HG03571 (cell line): ENCODE data around the gene MAP3K2.

Source experiments
- ATAC-seq: cut with Tn5 transposase; IDR thresholded peaks from one replicate; pipeline ENCODE4 v1.9.1; 2021; ENCODE audit not compliant: unreplicated experiment

Gene MAP3K2

DNA sequence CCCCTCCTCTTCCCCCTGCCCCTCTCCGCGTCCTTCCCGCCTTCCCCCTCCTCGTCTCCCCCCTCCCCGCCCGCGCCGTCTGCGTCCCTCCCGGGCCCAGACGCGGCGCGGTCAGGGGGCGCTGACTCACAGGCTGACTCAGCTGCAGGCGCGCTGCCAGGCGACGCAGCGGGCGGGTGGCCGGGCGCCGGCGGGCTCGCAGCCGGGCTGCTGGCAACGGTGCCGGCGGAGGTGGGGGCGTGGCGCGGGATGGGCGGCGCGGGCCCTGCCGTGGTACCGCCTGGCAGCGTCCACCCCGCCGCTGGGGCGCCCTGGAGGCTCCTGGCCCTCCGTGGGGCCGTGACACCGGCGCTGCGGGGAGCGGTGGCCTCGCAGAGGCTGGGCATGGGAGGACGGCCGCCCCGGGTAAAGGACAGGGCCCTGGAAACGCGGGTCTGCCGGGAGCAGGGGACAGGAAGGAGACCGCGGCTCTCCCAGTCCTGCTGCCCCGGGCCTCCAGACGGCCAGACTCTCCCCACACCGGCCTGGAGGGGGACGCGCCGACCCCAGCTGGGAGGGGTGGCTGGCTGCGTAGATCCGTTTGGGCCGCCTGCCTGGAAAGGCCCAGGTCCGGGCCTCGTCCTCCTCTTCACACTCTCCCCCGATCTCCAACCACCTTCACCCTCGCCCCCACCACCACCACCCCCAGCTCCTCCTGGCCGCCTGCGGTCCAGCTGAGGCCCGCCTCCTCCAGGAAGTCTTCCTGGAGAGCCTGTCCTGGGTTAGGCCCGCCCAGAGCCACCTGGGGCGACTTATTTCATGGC is 20.4 kb upstream of the MAP3K2 start:
- ATAC-seq: peak; percentile 65

DNA sequence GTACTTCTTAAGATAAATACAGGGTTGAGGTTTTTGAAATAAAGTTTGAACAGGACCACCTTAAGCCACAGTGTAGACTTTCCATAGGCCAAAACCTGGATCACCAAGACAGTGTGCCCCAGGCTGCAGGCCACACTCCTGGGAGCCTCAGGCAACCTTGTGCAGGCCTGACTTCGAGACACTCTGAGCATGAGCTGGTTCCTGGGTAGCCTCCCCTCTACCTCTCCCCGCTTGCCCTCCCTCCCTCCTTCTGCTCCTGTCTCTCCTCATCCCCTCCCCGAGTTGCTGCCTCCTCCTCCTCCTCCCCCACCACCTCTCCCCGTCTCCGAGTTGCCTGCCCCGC is 19.9 kb upstream of the MAP3K2 start:
- peak; percentile 17 for ATAC-seq

DNA sequence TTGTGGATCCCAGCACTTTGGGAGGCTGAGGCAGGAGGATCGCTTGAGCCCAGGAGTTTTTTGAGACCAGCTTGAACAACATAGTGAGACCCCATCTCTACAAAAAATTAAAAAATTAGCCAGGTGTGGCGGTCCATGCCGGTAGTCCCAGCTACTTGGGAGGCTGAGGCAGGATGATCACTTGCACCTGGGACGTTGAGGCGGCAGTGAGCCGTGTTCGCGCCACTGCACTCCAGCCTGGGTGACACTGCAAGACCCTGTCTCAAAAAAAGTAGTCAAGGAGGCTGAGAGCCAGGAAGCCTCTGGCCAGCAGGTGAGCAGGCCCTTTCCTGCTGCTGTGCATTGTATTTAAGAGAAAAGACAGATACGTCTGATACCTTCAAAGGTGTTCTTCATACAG is 19.3 kb upstream of the MAP3K2 start:
- no peak for ATAC-seq

DNA sequence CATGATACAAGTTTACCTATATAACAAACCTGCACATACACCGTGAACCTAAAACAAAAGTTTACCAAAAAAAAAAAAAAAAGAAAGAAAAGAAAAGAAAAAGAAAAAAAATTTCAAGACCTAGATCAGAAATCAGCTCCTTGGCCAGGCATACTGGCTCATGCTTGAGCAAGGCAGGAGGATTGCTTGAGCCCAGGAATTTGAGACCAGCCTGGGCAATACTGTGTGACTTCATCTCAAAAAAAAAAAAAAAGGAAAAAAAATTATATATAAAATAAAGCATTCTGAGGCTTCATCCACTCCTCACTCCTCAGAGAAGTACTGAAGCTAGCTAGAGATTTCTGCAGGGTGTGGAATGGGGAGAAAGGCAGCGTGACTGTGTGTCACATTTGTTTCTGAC is 18.7 kb upstream of the MAP3K2 start:
- ATAC-seq: no peak

DNA sequence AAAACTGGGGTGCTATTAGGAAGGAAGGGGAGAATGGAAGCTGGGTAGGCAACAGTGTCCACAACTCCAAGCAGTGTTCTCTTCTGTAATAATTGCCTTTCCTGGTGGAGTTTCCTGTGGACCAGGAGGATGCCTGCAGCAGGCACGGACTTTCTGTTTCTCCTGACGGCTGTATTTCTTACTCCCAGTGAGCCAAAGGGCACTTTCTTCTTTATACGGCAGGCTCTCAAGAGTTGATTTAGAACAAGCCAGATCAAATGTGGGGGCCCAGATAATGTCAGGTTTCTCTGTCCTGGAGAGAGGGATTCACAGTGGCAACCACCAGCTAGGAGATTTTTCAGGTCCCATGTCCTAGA is 17.5 kb upstream of the MAP3K2 start:
- no peak for ATAC-seq

DNA sequence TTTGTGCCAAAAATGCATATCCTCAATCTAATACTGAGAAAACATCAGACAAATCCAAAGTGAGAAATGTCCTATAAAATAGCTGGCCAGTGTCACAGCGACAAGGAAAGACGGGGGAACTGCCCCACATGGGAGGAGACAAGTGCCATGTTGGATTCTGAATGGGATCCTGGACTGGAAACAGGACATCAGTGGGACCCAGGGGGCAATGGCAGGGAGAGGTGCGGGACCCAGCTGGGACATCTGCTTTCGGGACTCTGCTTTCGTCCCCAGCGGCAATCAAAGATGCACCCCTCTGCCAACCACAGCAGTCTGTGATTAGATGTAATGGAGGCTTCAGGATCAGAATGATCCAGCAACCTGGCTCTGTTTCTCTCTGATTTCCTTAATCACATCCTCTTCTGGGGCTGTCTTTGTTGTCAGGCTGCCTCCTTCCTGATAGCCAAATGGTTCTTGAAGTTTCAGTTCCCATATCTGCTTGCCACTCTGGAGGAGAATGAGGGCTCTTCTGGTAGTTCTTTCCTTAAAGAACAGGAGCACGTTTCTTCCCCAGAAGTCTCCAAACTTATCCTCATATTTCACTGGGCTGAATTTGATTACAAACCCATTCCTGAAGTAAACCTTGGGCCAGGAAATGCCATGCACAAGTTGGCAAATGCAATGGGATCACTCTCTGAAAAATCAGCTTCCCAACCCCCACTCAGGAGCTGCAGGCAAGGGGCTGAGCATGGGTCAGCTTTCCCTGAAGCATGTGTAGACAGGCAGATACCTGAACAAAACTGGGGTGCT is 16.9 kb upstream of the MAP3K2 start:
- no peak for ATAC-seq

DNA sequence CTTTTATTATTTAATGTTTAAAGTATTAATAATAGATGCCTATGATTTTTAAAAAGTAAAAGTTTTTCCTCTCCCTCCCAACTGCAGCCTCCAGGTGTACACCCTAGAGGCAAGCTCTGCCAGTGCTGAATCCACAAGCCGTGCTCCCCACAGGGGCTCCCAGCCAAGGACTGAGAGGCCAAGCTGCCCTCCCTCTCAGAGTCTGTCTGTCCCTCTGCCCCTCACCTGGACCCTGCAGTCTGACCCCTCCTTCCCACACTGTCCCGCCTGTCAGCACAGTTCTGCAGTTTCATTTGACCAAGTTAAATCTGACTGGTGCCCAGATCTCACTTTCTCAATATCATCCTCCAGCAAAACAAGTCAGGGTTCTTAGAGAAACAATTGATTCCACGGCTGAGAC is 15.7 kb upstream of the MAP3K2 start:
- no peak for ATAC-seq

DNA sequence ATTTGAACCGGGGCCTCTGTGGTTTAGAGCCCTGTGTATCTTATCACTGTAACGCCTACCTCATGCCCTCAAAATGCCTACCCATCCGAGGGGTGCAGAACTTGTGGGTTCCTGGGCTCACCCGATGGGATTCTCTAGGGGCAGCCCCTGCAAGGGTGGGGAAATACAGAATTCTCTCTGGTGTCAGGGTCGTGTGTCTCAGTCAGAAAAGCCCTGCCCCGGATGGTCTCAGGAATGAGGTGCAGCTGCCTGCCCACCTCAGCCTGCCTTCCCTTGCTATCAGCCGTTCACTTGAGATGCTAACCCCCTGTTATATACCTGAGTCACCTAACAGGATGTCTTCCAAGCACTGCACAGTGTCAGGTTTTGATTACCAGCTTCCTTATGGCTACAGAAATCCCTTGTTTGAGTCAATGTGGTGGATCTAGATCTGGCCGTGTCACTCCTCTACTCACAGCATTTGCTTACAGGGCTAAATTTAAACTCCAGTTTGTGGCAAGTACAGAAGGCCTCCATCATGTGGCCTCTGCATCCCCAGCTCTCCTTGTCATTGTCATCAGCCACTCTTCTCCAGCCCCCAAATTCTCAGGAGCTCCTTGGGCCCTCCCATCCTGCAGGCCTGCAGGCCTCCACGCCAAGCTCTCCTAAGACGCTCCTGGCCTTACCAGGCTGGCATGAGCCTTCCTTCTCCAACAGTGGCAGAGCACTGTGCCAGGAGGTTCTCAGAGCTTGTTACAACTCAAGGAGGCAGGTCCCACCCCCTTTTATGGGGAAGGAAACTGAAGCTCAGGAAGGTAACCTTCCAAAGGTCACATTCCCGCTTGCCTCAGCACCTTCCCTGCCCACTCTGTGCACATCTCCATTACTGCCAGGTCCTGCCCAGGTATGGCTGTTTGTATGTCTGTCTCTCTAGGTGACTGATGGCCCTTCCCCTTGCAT is 14.3 kb upstream of the MAP3K2 start:
- no peak for ATAC-seq

DNA sequence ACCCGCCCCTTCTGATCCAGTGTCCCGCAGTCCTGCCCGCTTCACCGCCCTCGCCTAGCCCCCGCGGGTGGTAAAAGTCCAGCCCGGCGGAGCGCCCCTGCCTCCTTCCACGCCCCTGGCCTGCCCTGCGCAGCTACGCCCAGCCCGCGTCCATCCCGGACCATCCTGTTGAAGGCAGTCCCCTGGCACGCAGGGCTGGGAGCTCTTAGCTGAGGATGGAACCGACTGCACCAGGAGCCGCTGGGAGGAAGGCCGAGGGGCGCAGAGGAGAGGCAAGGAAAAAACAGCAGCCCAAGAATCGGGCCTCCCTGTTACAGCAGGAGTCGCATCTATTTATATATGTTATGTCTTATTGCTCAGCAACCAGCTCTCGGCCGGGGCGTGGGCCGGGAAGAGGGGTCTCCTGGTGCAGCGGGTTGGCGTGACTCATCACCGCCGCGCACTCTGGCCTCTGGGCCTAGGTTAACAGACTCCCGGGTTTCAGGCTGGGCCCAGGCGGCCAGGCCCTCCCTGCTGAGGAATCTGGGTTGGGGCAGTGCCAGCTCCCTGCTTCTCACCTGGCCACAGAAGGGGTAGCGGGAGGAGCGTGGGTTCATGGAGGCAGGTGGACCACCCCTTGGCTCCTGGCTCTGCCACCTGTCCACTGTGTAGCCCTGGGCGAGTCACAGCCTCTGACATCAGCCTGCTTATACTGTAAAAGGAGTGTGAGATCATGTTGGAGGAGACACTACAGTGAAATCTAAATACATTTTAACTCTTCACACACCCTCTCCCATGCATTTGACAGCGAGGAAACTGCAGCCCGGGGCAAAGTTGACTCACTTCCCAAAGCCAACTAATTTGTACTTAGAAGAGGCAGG is 13.4 kb upstream of the MAP3K2 start:
- ATAC-seq: no peak

DNA sequence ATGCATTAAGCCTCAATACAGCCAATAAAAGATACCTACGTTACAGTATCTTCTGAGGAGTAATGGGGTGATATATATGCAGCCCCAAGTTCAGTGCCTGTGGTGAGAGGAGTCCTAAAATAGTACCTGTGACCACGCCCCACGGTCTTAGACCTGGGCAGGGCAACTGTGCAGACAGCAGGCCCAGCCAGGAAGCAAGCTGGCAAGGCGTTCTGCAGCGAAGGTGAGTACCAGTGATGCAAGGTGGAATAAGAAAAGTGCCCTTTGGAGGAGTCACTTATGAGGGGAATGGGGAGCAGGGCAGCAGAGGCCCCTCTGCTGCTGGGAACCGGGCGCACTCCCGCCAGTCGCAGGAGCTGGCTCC is 12.7 kb upstream of the MAP3K2 start:
- no peak for ATAC-seq

DNA sequence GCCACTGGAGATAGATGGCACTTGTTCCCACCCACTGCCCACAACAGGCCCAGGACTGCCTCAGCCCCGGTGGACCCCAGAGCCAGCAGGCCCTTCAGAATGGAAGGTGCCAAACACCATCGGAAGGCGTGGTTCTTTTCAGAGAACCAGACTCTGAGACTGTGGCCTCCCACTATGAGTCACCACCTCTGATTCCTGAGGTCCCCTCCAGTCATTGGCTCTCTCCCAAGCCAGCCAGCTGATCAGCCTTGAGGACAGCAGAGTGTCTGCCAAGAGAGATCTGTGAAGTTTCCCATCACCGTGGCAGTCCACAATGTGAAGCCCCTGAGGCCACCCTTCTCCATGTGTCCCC is 10.4 kb upstream of the MAP3K2 start:
- peak; percentile 82 for ATAC-seq

DNA sequence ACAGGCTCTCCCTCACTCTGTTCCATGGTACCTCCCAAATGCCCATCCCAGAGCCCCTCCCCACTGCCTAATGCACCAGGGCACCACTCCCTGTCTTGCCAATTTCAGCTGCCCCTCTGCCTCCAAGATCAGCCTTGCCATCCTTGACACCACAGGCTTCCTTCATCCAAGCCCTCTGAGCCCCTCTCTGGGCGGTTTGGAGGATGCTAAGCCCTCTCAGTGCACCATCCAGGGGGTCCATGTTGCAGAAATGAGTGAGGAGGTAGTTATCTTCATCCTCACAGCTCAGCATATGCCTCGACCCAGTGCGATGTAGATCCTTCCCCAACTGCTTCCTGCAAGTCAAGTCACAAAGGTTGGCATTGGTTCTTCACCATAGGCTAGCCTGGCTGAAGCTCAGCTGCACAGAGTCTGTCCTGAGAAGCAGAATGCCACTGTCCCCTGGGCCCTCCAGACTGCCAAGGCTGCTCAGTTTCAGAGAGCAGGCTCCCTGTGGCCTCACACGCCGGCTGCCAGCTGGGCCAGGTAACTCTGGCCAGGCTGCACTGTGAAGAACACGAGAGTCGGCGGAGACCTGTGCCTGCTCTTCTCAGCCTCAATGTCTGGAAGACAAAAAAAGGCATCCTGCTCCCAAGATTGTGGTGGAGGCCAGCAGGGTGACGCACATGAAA is 9.9 kb upstream of the MAP3K2 start:
- no peak for ATAC-seq

DNA sequence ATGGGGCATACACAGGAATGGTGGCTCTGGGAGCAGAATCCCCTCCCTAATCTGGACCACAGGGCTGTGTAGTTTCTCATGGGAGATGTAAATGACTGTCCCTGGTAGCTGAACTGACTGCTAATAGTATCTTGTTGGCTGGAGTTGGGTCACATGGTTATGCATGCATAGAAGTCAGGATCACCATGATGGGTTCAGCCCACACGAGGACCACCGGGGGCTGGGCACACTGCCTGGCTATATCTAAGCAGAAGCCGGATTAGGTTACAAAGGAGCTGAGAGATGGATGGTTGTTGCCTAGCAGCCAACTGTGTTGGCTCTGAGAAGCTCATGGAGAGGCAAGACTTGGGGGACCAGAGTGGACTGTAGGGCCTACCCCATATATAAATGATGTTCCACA is 6.7 kb upstream of the MAP3K2 start:
- no peak for ATAC-seq

DNA sequence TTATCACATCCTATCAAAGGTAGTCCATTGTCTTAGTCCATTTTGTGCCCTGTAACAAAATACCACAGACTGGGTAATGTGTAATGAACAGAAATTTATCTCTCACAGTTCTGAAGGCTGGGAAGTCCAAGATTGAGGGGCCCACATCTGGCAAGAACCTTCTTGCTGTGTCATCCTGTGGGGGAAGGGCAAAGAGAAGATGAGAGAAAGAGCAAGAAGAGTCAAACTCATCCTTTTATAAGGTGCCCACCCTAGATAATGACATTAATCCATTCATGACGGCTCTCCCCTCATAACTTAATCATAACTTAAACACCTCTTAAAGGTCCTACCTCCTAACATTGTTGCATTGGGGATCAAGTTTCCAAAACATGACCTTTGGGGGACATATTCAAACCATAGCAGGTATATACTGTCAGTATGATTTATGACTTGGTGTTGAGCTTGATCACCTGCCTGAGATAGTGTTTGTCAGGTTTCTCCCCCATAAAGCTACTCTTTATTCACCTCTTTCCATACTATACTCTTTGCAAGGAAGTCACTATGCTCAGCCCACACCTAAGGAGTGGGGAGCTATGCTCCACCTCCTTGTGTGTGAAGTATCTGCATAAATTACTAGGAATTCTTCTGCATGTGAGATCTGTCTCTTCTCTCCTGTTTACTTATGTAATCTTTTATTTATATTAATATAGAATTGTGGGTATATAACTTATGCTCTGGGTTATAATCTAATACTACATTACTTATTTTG is 5.2 kb upstream of the MAP3K2 start:
- no peak for ATAC-seq

DNA sequence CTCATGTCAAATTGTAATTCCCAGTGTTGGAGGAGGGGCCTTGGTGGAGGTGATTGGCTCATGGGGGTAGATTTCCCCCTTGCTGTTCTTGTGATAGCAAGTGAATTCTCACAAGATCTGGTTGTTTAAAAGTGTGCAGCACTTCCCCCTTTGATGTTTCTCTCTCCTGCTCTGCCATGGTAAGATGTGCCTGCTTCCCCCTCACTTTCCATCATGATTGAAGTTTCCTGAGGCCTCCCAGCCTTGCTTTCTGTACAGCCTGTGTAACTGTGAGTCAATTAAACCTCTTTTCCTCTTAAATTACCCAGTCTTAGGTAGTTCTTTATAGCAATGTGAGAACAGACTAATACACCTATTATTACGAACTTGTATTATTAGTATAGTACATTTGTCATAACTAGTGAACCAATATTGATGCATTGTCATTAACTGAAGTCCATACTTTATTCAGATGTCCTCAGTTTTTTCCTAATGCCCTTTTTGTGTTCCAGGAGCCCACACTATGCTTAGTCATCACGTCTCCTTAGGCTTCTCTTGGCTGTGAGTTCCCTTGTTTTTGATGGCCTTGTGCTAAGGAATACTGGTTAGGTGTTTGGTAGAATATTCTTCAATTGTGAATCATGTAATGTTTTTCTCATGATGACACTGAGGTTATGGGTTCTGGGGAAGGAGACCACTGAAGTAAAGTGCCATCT is 4.5 kb upstream of the MAP3K2 start:
- no peak for ATAC-seq

DNA sequence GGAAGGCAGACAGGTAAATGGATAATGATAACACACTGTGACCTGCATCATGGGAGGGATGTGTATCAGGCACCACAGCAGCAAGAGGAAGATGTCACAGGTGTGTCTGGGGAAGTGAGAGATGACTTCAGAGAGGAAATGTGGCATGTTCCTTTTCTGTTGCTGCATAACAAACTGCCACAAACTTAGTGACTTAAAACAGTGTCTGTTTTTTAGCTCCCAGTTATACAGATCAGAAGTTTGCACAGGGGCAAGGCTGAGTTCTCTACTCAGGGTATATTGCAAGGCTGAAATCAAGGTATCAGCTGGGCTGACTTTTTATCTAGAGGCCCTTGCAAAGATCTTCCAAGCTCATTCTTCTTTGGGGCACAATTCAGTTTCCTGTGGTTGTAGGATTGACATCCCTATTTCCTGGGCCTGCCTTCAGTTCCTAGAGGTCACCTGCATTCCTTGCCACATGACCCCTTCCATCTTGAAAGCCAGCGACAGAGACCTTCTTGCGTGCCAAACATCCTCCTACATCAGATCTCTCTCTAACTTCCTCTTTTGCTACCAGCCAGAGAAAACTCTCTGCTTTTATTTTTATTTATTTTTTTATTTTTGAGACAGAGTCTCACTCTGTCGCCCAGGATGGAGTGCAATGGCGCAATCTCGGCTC is 2.1 kb upstream of the MAP3K2 start:
- ATAC-seq: no peak

DNA sequence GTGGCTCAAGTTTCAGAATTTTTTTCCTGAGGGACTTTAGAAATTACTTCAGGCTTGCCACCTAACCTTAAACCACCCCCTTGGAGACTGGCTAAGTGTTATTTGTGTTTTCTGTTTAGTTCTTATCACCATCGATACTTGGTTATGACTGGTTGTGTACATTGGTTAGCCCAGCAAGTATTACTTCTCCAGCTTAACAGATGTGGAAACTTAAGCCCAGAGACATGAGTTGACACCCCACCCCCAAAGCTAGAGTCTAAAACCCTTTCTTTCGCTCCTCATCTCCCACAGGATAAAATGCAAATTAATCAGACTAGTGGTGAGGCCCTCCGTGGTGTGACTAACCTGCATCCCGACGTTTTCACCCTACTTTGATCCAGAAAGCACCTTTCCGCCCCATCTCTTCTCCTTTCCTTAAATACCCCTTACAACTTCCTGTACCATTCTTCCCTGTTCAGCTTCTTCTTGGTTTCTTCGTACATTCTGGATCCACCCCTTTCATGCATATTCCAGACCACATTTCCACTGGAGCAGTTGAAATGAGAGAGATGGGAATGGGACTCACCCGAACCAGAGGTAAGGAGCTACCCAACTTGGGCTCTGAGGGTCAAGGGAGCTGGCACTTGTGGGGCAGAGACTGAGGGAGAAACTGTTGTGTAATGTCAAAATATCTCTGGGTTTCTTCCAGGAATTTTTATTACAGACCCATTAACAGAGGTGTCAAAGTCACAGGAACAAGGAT is 819 bp upstream of the MAP3K2 start:
- peak; percentile 14 for ATAC-seq
